Bronchial epithelial cell (primary cell): ENCODE data around the gene IFNA21. TPM values are rescaled to one million over a fixed set of nuclear protein-coding genes. Genes with fewer than 3 reads are reported as not detected.
"Not testable (repeated sequence)": the region's sequence is repeated elsewhere in the genome, so short reads cannot be mapped to it uniquely, and the experiment has no call there.

Experiments
- DNase-seq: peaks from one replicate; pipeline ENCODE4 v3.0.0-alpha.2; 2010; ENCODE audit warnings: low read depth
- FAIRE-seq: peaks from 2 replicates; lab custom pipeline; 2011; peaks lifted over from hg19 to GRCh38; lab: Jason Lieb, UNC
- H3K27me3 ChIP-seq: 2 replicates; pipeline ENCODE4 v1.5.1; 2011; ENCODE audit warnings: low read length; ENCODE audit not compliant: control insufficient read depth, insufficient read depth
- H3K36me3 ChIP-seq: 2 replicates; pipeline ENCODE4 v1.5.1; 2011; ENCODE audit warnings: low read length; ENCODE audit not compliant: control insufficient read depth, insufficient read depth
- H3K4me3 ChIP-seq: 2 replicates; pipeline ENCODE4 v1.5.1; 2011; ENCODE audit warnings: mild to moderate bottlenecking, low read depth, low read length, control low read depth
- total RNA-seq: library from RNA; depleted of rRNA; stranded (reverse); fragments of >200 nt; gene quantifications from 2 replicates; pipeline ENCODE4 v1.2.1, GENCODE V29; 2014
- TF ChIP-seq, protein P1 (sequence below): IDR thresholded peaks from 2 replicates; pipeline ENCODE4 v1.5.1; 2011; ENCODE audit warnings: mild to moderate bottlenecking, moderate library complexity, low read length, control low read depth, inconsistent platforms; ENCODE audit not compliant: insufficient read depth, severe bottlenecking

The IFNA21 gene
- not detected in 2 replicates for total RNA-seq

DNA sequence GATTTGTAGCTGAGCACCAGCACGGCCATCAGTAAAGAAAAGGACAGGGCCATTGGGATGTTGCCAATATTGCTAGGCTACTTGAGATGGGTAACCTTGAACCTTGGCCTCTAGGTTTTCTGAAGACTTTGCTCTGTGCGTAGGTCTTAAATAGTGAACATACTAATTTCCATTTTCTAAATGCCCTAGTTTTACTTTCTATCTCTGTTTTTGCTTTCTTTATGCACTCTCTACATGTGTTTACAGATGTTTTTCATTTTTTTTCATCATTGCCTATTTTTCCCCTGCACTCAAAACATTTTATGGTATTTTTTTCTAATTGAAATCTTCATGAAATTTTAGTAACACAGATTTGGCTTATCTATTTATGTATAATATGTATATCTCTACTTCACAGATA is at the start of gene IFNA21:
Gene IFNA21 (minus strand): TSS at position 101 of the 400 bp plus-strand sequence. CDS start 48 bp downstream, at position 53.
- H3K4me3 ChIP-seq, H3K36me3 ChIP-seq, FAIRE-seq, H3K27me3 ChIP-seq, DNase-seq: not testable (repeated sequence)

DNA sequence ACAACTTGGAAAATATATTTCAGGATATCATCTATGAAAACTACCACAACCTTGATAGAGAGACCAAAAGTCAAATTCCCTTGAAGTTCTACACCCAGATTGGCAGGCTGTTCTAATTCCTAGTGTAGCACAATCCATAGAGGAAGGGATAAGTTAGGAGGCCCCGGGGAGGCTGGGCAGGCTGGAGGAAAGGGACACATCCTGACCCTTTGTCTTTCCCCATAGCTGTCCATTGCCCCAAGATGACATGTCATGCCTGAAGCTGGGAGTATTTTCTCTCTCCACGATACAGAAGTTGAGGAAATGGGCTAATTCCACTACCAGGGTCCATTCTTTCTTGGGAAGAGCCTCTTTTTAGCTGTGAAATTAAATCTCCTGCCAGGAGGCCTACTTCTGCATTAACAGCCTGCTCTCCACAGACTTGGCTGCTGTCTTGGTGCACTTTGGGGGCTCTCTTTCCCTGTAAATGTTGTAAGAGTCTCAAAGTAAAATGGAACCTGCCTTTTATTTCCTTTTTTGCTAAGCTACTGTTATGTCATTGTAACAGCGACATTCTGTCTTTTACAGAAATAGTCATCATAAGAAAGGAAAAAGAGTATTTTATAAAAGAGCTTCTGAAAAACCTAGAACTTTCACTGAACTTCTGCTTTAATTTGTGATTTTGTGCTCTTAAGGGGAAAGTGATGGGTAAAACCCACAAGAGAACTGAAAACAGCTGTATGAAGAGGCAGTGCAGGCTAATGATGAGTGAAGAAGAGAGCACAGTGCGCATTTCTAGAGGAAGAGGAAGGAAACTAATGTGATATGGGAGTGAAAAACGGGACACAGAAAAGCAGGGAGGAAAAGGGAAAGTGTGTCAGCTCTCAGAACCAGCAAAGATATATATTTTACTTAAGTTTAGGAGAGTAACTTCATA is 47.2 kb upstream of the IFNA21 start:
- not testable (repeated sequence) for H3K4me3 ChIP-seq, FAIRE-seq, H3K27me3 ChIP-seq, H3K36me3 ChIP-seq
- TF ChIP-seq, protein P1, sequence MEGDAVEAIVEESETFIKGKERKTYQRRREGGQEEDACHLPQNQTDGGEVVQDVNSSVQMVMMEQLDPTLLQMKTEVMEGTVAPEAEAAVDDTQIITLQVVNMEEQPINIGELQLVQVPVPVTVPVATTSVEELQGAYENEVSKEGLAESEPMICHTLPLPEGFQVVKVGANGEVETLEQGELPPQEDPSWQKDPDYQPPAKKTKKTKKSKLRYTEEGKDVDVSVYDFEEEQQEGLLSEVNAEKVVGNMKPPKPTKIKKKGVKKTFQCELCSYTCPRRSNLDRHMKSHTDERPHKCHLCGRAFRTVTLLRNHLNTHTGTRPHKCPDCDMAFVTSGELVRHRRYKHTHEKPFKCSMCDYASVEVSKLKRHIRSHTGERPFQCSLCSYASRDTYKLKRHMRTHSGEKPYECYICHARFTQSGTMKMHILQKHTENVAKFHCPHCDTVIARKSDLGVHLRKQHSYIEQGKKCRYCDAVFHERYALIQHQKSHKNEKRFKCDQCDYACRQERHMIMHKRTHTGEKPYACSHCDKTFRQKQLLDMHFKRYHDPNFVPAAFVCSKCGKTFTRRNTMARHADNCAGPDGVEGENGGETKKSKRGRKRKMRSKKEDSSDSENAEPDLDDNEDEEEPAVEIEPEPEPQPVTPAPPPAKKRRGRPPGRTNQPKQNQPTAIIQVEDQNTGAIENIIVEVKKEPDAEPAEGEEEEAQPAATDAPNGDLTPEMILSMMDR = peak; percentile 48
- DNase-seq = peak; percentile 10

DNA sequence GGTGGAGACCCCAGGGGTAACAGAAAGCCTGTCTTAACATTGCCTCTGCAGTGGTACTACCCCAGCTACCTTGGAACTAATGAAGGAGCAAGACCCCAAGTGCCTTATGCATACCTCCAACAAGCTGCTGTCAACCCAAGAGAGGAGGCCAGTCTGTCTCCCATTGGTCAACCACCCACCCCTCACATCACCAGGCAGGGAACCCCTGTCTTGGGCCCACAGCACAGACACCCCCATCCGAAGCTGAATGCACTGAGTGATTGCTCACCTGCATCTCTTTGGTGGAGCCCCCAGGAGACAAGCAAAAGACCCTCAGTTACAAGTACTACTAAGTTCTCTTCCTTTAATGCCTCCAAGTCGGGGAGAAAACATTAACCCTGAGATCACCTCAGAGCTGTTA is 45.7 kb upstream of the IFNA21 start:
- not testable (repeated sequence) for H3K36me3 ChIP-seq, H3K4me3 ChIP-seq, H3K27me3 ChIP-seq, DNase-seq
- FAIRE-seq = peak; percentile 86

DNA sequence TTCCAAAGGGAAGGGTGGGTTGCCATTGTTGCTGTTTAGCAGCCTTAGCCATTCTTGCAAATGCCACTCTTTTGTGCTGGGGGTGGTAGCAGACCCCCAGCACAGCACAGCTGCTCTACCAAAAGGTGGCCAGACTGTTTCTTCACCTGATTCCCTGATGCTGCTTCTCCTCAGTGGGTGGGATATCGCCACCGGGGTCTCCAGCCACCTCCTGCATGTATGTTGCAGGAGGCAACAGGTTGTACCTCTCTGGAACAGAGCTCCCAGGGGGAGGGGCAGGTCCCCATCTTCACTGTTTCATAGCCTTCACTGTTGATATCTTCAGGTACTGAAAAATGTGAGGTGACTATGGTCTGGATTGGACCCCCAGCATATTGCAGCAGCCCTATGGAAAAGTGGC is 44.3 kb upstream of the IFNA21 start:
- not testable (repeated sequence) for H3K27me3 ChIP-seq, DNase-seq, H3K36me3 ChIP-seq, FAIRE-seq, H3K4me3 ChIP-seq

DNA sequence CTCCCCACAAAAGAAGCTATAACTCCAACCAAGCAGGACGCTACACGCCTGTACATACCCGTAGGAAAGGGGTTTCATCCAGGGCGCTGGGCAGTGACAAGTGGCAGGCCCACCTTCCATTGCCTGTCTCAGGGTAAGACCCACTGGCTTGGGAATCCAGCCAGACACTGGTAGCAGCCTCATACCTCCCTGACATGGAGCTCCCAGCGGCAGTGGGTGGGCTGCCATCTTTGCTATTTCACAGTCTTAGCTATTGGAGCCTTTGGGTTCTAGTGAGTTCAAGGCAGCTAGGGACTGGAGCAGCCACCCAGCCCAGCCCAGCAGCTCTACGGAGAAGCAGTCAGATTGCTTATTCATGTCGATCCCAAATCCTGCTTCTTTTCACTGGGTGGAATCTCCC is 43.9 kb upstream of the IFNA21 start:
- no peak for DNase-seq
- H3K36me3 ChIP-seq = no peaks in the 10 kb centered on the region
- H3K4me3 ChIP-seq = no peak overlapping the region
- TF ChIP-seq, protein P1 = no peak
- FAIRE-seq = no peak
- H3K27me3 ChIP-seq = peaks cover 2% of the 10 kb centered on the region

DNA sequence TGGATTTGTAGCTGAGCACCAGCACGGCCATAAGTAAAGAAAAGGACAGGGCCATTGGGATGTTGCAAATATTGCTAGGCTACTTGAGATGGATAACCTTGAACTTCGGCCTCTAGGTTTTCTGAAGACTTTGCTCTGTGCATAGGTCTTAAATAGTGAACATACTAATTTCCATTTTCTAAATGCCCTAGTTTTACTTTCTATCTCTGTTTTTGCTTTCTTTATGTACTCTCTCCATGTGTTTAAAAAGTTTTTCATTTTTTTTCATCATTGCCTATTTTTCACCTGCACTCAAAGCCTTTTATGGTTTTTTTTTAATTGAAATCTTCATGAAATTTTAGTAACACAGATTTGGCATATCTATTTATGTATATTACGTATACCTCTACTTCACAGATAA is 40.6 kb upstream of the IFNA21 start, which contains the start of gene IFNA10:
Gene IFNA10 (minus strand): TSS at position 101 of the 400 bp plus-strand sequence. CDS start 46 bp downstream, at position 55.
- FAIRE-seq, H3K36me3 ChIP-seq, H3K4me3 ChIP-seq, DNase-seq, H3K27me3 ChIP-seq: not testable (repeated sequence)

DNA sequence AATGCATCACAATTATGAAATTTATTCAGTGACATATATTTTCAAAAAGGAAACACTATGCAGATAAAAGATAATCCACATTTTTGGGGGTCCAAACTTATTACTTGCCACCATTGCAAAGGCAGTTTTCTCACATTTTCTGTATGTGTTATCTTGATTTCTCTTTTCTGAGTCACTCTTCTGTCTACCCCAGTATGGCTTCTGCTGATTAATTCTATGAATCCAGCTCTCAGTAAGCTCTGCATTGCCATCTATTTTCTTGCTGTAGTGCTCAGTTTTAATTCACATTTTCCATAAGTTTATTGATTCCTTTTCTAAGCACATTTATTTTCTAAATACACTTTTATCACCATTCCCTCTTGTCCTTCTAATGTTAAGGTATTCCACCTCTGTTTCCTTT is 38.7 kb upstream of the IFNA21 start:
- Histone ChIP-seq H3K4me3 (no peak overlapping the region), H3K36me3 (no peaks in the 10 kb centered on the region), H3K27me3 (no peaks in the 10 kb centered on the region)
- TF ChIP-seq, protein P1 = no peak
- DNase-seq = no peak
- no peak for FAIRE-seq

DNA sequence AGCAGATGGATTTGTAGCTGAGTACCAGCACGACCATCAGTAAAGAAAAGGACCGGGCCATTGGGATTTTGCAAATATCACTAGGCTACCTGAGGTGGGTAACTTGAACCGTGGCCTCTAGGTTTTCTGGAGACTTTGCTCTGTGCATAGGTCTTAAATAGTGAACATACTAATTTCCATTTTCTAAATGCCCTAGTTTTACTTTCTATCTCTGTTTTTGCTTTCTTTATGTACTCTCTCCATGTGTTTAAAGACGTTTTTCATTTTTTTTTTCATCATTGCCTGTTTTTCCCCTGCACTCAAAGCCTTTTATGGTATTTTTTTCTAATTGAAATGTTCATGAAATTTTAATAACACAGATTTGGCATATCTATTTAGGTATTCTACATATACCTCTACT is 35.6 kb upstream of the IFNA21 start, which contains the start of gene IFNA7:
Gene IFNA7 (minus strand): TSS at position 101 of the 400 bp plus-strand sequence. CDS start 40 bp downstream, at position 61.
- H3K27me3 ChIP-seq, H3K4me3 ChIP-seq, H3K36me3 ChIP-seq, FAIRE-seq, DNase-seq: not testable (repeated sequence)
